Activated CD8-positive, alpha-beta T cell treated with anti-CD3 and anti-CD28 coated beads, Interleukin-2, amount 10 ng/mL, durations not matched to agents 7 days and 5 days (primary cell): Measurements from ENCODE around the gene NRAP. TPM values are rescaled to one million over a fixed set of nuclear protein-coding genes. Genes with fewer than 3 reads are reported as not detected.

Source experiments
- ATAC-seq: fragments of 150-1000 bp; cut with Tn5 transposase; one replicate; pipeline ENCODE4 v1.10.0; 2021; ENCODE audit warnings: moderate library complexity
- CTCF ChIA-PET: fragments of 350-600 bp; sonication (Branson Sonifier 250); formaldehyde crosslinking; loops from one replicate; lab custom pipeline; 2021; ENCODE audit warnings: antibody characterized with exemption; lab: Charles Lee
- POLR2A ChIA-PET: fragments of 350-600 bp; sonication (Branson Sonifier 250); formaldehyde crosslinking; loops from one replicate; lab custom pipeline; 2021; ENCODE audit warnings: antibody characterized with exemption; lab: Charles Lee
- DNase-seq: peaks from one replicate; pipeline ENCODE4 v3.0.0-alpha.2; 2020
- H3K27ac Mint-ChIP-seq: one replicate; pipeline ENCODE4 v1.8.0; 2021; ENCODE audit warnings: mild to moderate bottlenecking, mixed read lengths
- H3K27me3 Mint-ChIP-seq: one replicate; pipeline ENCODE4 v1.8.0; 2021; ENCODE audit warnings: low read depth, mixed read lengths
- H3K36me3 Mint-ChIP-seq: one replicate; pipeline ENCODE4 v1.8.0; 2021; ENCODE audit warnings: low read depth, mixed read lengths
- H3K4me1 Mint-ChIP-seq: one replicate; pipeline ENCODE4 v1.8.0; 2021; ENCODE audit warnings: low read depth, mixed read lengths
- H3K4me3 Mint-ChIP-seq: one replicate; pipeline ENCODE4 v1.8.0; 2021; ENCODE audit warnings: mild to moderate bottlenecking, mixed read lengths
- H3K9me3 Mint-ChIP-seq: one replicate; pipeline ENCODE4 v1.8.0; 2022; ENCODE audit warnings: mixed read lengths; ENCODE audit not compliant: insufficient read depth
- total RNA-seq, 2 experiments: library from RNA; stranded (reverse); gene quantifications; one replicate each; pipeline ENCODE4 v1.2.3, GENCODE V29; 2021

NRAP gene
- total RNA-seq, 2 experiments from 2014 or later: not detected

- POLR2A ChIA-PET: no interaction called here
- Mint-ChIP-seq H3K4me3 (no peak overlapping the region), H3K36me3 (no peaks in the 10 kb centered on the region), H3K9me3 (no peaks in the 10 kb centered on the region), H3K27ac (no peak overlapping the region), H3K27me3 (peaks cover 33% of the 10 kb centered on the region), H3K4me1 (no peaks in the 10 kb centered on the region)
- CTCF ChIA-PET: no interaction called here
- ATAC-seq (no peak), DNase-seq (no peak)
Measured at GRCh38 chr10:113616244-113617074, 47.4 kb downstream of the NRAP start.

- H3K27me3 Mint-ChIP-seq: peaks cover 39% of the 10 kb centered on the region
- POLR2A ChIA-PET: no interaction called here
- CTCF ChIA-PET: no interaction called here
Measured at GRCh38 chr10:113613977-113614690, 49.7 kb downstream of the NRAP start.

GRCh38 chr10:113613427-113613826 lies 50.4 kb downstream of the NRAP start:
- DNase-seq: no peak
- H3K9me3 Mint-ChIP-seq: no peaks in the 10 kb centered on the region
- POLR2A ChIA-PET: no interaction called here
- H3K36me3 Mint-ChIP-seq: no peaks in the 10 kb centered on the region
- H3K27me3 Mint-ChIP-seq: peaks cover 39% of the 10 kb centered on the region
- no peaks in the 10 kb centered on the region for H3K4me1 Mint-ChIP-seq
- no peak overlapping the region for H3K27ac Mint-ChIP-seq
- H3K4me3 Mint-ChIP-seq: no peak overlapping the region
- CTCF ChIA-PET: no interaction called here
- no peak for ATAC-seq

More at GRCh38 chr10:113613977-113614690, 49.7 kb downstream of the NRAP start:
- Mint-ChIP-seq H3K4me1 (no peaks in the 10 kb centered on the region), H3K4me3 (no peak overlapping the region), H3K27ac (no peak overlapping the region), H3K9me3 (no peaks in the 10 kb centered on the region), H3K36me3 (no peaks in the 10 kb centered on the region)
- DNase-seq (no peak), ATAC-seq (no peak)

- H3K27me3 Mint-ChIP-seq: peaks cover 38% of the 10 kb centered on the region
- ChIA-PET POLR2A (no interaction called here), CTCF (no interaction called here)
- ATAC-seq (no peak), DNase-seq (no peak)
- H3K36me3 Mint-ChIP-seq: no peaks in the 10 kb centered on the region
- no peak overlapping the region for H3K4me3 Mint-ChIP-seq
- H3K27ac Mint-ChIP-seq: no peak overlapping the region
- H3K4me1 Mint-ChIP-seq: no peaks in the 10 kb centered on the region
- no peaks in the 10 kb centered on the region for H3K9me3 Mint-ChIP-seq
Measured at GRCh38 chr10:113612154-113612553, 51.7 kb downstream of the NRAP start.

DNA sequence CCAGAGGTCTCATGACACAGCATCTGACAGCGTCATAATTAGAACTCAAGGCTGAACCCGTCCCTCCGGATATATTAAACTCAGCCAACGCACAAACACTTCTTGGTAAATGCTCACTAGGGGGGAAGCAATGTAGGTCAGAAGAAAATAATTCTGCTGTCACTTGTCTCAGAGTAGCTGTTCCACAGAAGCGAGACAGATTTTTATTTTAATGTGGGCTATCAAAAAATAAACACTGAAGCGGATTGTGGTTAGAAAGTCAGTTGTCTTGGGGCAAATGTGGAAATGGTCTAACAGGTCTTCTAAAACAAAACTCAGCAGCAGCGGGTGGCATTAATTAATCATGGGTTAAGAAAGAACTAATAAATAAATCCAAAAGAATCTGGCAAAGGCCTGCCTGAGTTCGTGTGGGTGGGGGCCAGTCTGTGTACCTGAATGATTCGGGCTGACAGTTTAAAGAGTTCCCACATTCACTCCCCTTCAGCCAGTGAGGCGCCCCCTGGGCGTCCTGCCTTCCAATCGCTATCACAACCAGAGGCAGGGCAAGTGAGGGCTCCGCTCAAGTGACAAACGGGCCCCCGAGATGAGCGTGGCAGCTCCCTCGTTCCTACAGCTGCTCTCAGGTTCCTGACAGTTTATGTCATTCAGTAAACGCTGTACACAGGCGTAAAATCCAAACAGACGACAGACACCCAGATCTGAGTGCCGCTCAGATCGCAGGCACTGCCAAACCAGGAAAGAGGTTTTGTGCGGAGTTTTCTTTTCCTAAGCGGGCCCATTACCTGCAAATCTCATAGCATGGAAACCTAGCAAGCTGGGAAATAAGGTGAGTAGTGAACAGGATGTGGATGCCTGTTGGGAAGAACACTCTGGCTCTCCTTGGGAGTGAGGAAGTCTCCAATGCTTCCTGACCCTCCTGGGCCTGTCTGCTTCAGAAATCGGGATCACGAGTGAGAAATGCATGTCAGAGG lies 52.9 kb downstream of the NRAP start:
- Mint-ChIP-seq H3K36me3 (no peaks in the 10 kb centered on the region), H3K27ac (no peak overlapping the region), H3K9me3 (no peaks in the 10 kb centered on the region), H3K27me3 (peaks cover 36% of the 10 kb centered on the region), H3K4me3 (no peak overlapping the region), H3K4me1 (no peaks in the 10 kb centered on the region)
- ChIA-PET CTCF (no interaction called here), POLR2A (interaction anchor here (0.6 kb wide), 1 partner anchor 86 kb away, joined by 3 read pairs; no protein-coding TSS in a partner anchor)
- ATAC-seq: no peak
- no peak for DNase-seq

DNA sequence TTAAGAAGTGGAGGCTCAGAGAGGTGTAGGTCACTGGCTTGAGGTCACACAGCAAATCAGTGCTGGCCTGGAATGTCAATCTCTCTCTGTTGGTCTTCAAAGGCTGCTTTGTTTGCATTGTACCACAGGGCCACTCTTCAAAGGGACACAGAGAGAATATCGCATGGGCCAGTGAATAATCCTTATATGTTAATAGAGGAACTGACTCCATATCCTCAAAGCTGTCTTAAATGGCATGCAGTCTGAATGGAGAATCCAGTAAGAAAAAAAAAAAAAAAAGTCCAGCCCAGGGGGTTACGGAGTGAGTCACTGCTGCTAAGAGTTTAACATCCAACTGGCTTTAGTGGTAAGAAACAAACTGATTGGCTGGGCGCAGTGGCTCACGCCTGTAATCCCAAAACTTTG lies 54.1 kb downstream of the NRAP start:
- no peak overlapping the region for H3K27ac Mint-ChIP-seq
- POLR2A ChIA-PET: no interaction called here
- H3K27me3 Mint-ChIP-seq: peaks cover 34% of the 10 kb centered on the region
- no peaks in the 10 kb centered on the region for H3K9me3 Mint-ChIP-seq
- ATAC-seq (no peak), DNase-seq (no peak)
- no peaks in the 10 kb centered on the region for H3K36me3 Mint-ChIP-seq
- CTCF ChIA-PET: no interaction called here
- H3K4me1 Mint-ChIP-seq: no peaks in the 10 kb centered on the region
- no peak overlapping the region for H3K4me3 Mint-ChIP-seq

DNA sequence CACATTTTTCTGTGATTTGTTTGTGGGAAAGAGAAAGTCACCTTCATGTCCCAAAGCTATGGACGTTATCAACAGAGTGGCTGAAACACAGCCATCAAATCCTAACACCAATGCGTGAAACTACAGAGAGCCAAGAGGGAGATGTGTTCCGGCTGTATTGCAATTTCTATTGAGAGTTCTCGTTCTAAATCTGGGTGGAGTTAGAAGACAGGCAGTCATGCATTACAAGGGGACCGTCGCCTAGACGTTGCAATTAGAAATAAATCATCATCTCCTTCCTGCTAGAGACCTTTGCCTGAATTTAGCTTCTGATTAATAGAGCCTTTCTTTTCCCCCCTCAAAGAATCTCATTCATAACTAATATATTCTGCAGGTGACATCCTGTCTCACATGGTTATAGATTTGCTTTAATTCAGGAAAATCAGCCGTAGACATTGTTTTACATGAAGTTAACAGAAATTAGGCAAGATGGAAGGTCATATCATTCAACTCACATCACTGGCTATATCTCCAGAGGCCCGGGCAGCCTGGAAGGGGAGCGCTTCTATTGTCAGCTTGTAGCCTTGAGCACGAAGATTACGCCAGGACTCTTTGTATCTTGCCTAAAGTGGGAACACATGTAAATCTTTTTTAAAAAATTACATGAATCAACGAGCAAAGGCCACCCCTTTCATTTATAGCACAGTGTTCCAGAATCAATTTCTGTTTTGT lies 58.4 kb downstream of the NRAP start:
- H3K4me1 Mint-ChIP-seq: no peaks in the 10 kb centered on the region
- POLR2A ChIA-PET: no interaction called here
- H3K4me3 Mint-ChIP-seq: no peak overlapping the region
- ATAC-seq: no peak
- H3K27ac Mint-ChIP-seq: no peak overlapping the region
- H3K27me3 Mint-ChIP-seq: peaks cover 10% of the 10 kb centered on the region
- no peaks in the 10 kb centered on the region for H3K36me3 Mint-ChIP-seq
- DNase-seq: no peak
- CTCF ChIA-PET: no interaction called here
- H3K9me3 Mint-ChIP-seq: no peaks in the 10 kb centered on the region

- POLR2A ChIA-PET: interaction anchor here (0.7 kb wide), 1 partner anchor 516 kb away, joined by 3 read pairs; no protein-coding TSS in a partner anchor
- Mint-ChIP-seq H3K27me3 (peaks cover 8% of the 10 kb centered on the region), H3K27ac (no peak overlapping the region), H3K4me1 (no peaks in the 10 kb centered on the region), H3K4me3 (no peak overlapping the region), H3K9me3 (no peaks in the 10 kb centered on the region), H3K36me3 (no peaks in the 10 kb centered on the region)
- DNase-seq (no peak), ATAC-seq (no peak)
- CTCF ChIA-PET: no interaction called here
Measured at GRCh38 chr10:113604572-113604971, 59.3 kb downstream of the NRAP start.

GRCh38 chr10:113603057-113603777 lies 60.6 kb downstream of the NRAP start:
- H3K36me3 Mint-ChIP-seq: no peaks in the 10 kb centered on the region
- POLR2A ChIA-PET: no interaction called here
- ATAC-seq (no peak), DNase-seq (no peak)
- peaks cover 6% of the 10 kb centered on the region for H3K27me3 Mint-ChIP-seq
- H3K4me1 Mint-ChIP-seq: no peaks in the 10 kb centered on the region
- no peaks in the 10 kb centered on the region for H3K9me3 Mint-ChIP-seq
- no peak overlapping the region for H3K4me3 Mint-ChIP-seq
- H3K27ac Mint-ChIP-seq: no peak overlapping the region
- CTCF ChIA-PET: no interaction called here

DNA sequence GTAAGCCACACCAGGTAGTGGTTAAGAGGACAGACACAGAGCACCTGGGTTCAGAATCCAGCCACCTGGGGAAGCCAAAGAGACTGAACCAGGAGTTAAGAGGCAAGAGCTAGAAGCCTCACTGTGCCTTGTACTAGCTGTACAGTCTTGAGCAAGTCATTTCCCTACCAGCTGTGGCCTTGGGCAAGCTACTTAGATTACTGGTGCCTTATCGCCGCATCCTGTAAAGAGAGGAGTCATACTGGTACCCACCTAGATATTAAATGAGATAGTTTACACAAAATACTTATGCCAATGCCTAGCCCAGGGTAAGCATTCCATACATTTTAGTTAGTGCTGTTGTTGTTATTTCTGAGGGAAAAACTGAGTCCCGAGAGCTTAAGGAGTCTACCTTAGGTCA lies 63.3 kb downstream of the NRAP start:
- H3K9me3 Mint-ChIP-seq: no peaks in the 10 kb centered on the region
- ChIA-PET CTCF (no interaction called here), POLR2A (no interaction called here)
- H3K36me3 Mint-ChIP-seq: no peaks in the 10 kb centered on the region
- H3K27me3 Mint-ChIP-seq: peaks cover 12% of the 10 kb centered on the region
- no peak for DNase-seq
- no peak overlapping the region for H3K4me3 Mint-ChIP-seq
- ATAC-seq: no peak
- H3K27ac Mint-ChIP-seq: no peak overlapping the region
- H3K4me1 Mint-ChIP-seq: no peaks in the 10 kb centered on the region

DNA sequence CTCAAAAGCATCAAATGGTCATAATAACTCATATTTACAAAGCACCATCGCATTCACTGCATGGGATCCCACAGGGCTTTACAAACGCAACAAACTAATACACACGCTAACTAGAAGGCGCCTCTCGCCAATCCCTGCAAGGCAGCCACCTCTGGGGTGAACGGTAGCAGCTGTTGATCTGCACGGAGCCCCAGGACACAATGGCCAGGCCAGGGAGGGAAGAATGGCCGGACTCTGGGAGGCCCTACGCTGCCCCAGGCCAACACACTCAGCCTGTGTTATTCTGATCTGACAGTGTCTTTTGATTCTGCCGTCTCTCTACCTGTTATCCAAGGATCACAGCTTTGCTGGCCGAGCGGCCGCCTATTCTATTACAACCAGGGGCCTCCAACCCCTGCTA lies 69.2 kb downstream of the NRAP start:
- DNase-seq (no peak), ATAC-seq (no peak)
- H3K4me1 Mint-ChIP-seq: no peaks in the 10 kb centered on the region
- no peaks in the 10 kb centered on the region for H3K9me3 Mint-ChIP-seq
- no peak overlapping the region for H3K27ac Mint-ChIP-seq
- POLR2A ChIA-PET: no interaction called here
- H3K36me3 Mint-ChIP-seq: no peaks in the 10 kb centered on the region
- CTCF ChIA-PET: no interaction called here
- no peak overlapping the region for H3K4me3 Mint-ChIP-seq
- peaks cover 14% of the 10 kb centered on the region for H3K27me3 Mint-ChIP-seq
